ENCODE measurements around the gene GOLGA6D.
"Not testable (repeated sequence)": the region's sequence is repeated elsewhere in the genome, so short reads cannot be mapped to it uniquely, and the experiment has no call there.

Gene GOLGA6D

GRCh38 chr15:75258620-75259343 is 23.9 kb upstream of the GOLGA6D start:
- H3K4me3 Mint-ChIP-seq, H3K4me1 Mint-ChIP-seq, H3K27ac Mint-ChIP-seq, H3K36me3 Mint-ChIP-seq, H3K9me3 Mint-ChIP-seq, H3K27me3 Mint-ChIP-seq: not testable (repeated sequence)

GRCh38 chr15:75259873-75260272 is 22.8 kb upstream of the GOLGA6D start:
- not testable (repeated sequence) for H3K36me3 Mint-ChIP-seq, H3K9me3 Mint-ChIP-seq, H3K27me3 Mint-ChIP-seq

GRCh38 chr15:75273751-75274359 is 8.8 kb upstream of the GOLGA6D start:
- H3K27me3 Mint-ChIP-seq, H3K9me3 Mint-ChIP-seq, H3K36me3 Mint-ChIP-seq, H3K4me3 Mint-ChIP-seq, H3K4me1 Mint-ChIP-seq, H3K27ac Mint-ChIP-seq: not testable (repeated sequence)

More at GRCh38 chr15:75259873-75260272, 22.8 kb upstream of the GOLGA6D start:
- not testable (repeated sequence) for H3K4me1 Mint-ChIP-seq, H3K27ac Mint-ChIP-seq, H3K4me3 Mint-ChIP-seq

- not testable (repeated sequence) for H3K9me3 Mint-ChIP-seq, H3K4me1 Mint-ChIP-seq, H3K27ac Mint-ChIP-seq, H3K36me3 Mint-ChIP-seq, H3K4me3 Mint-ChIP-seq, H3K27me3 Mint-ChIP-seq
These were observed 8.0 kb upstream of the GOLGA6D start for GRCh38 chr15:75274509-75275107.

GRCh38 chr15:75275617-75276016 is 7.0 kb upstream of the GOLGA6D start:
- not testable (repeated sequence) for H3K4me3 Mint-ChIP-seq, H3K9me3 Mint-ChIP-seq, H3K36me3 Mint-ChIP-seq, H3K4me1 Mint-ChIP-seq, H3K27ac Mint-ChIP-seq, H3K27me3 Mint-ChIP-seq

- H3K4me3 Mint-ChIP-seq, H3K4me1 Mint-ChIP-seq, H3K36me3 Mint-ChIP-seq, H3K27ac Mint-ChIP-seq, H3K9me3 Mint-ChIP-seq, H3K27me3 Mint-ChIP-seq: not testable (repeated sequence)
These were observed 4.1 kb upstream of the GOLGA6D start for GRCh38 chr15:75278497-75278896.

- H3K4me1 Mint-ChIP-seq, H3K27me3 Mint-ChIP-seq, H3K27ac Mint-ChIP-seq, H3K9me3 Mint-ChIP-seq, H3K4me3 Mint-ChIP-seq, H3K36me3 Mint-ChIP-seq: not testable (repeated sequence)
These were observed 1.5 kb downstream of the GOLGA6D start for GRCh38 chr15:75284152-75284551.

- H3K36me3 Mint-ChIP-seq, H3K4me3 Mint-ChIP-seq, H3K27ac Mint-ChIP-seq, H3K27me3 Mint-ChIP-seq, H3K9me3 Mint-ChIP-seq, H3K4me1 Mint-ChIP-seq: not testable (repeated sequence)
These were observed 11.0 kb downstream of the GOLGA6D start for GRCh38 chr15:75293660-75294059.

GRCh38 chr15:75298541-75299310 is 16.1 kb downstream of the GOLGA6D start:
- not testable (repeated sequence) for H3K4me3 Mint-ChIP-seq, H3K4me1 Mint-ChIP-seq, H3K36me3 Mint-ChIP-seq, H3K27me3 Mint-ChIP-seq, H3K9me3 Mint-ChIP-seq, H3K27ac Mint-ChIP-seq

- not testable (repeated sequence) for H3K36me3 Mint-ChIP-seq, H3K27ac Mint-ChIP-seq, H3K27me3 Mint-ChIP-seq, H3K4me3 Mint-ChIP-seq, H3K9me3 Mint-ChIP-seq, H3K4me1 Mint-ChIP-seq
These were observed 16.7 kb downstream of the GOLGA6D start for GRCh38 chr15:75299311-75299688.

GRCh38 chr15:75300026-75300425 is 17.4 kb downstream of the GOLGA6D start:
- not testable (repeated sequence) for H3K27ac Mint-ChIP-seq, H3K9me3 Mint-ChIP-seq, H3K27me3 Mint-ChIP-seq, H3K36me3 Mint-ChIP-seq, H3K4me1 Mint-ChIP-seq, H3K4me3 Mint-ChIP-seq

GRCh38 chr15:75302318-75302717 is 19.7 kb downstream of the GOLGA6D start:
- H3K9me3 Mint-ChIP-seq, result no peaks in the 10 kb centered on the region
- H3K27ac Mint-ChIP-seq, result no peak overlapping the region
- H3K27me3 Mint-ChIP-seq, result peaks cover 6% of the 10 kb centered on the region
- no peaks in the 10 kb centered on the region for H3K4me1 Mint-ChIP-seq
- H3K4me3 Mint-ChIP-seq, result no peak overlapping the region
- H3K36me3 Mint-ChIP-seq, result no peaks in the 10 kb centered on the region

- not testable (repeated sequence) for H3K27me3 Mint-ChIP-seq, H3K36me3 Mint-ChIP-seq, H3K27ac Mint-ChIP-seq, H3K9me3 Mint-ChIP-seq, H3K4me3 Mint-ChIP-seq, H3K4me1 Mint-ChIP-seq
These were observed 20.1 kb downstream of the GOLGA6D start for GRCh38 chr15:75302753-75303152.

GRCh38 chr15:75306188-75306587 is 23.6 kb downstream of the GOLGA6D start:
- peaks cover 13% of the 10 kb centered on the region for H3K27me3 Mint-ChIP-seq

GRCh38 chr15:75307778-75308390 is 25.2 kb downstream of the GOLGA6D start:
- Mint-ChIP-seq H3K27me3 (peaks cover 13% of the 10 kb centered on the region), H3K27ac (no peak overlapping the region), H3K36me3 (no peaks in the 10 kb centered on the region), H3K4me3 (no peak overlapping the region), H3K9me3 (no peaks in the 10 kb centered on the region), H3K4me1 (no peaks in the 10 kb centered on the region)

More at GRCh38 chr15:75306188-75306587, 23.6 kb downstream of the GOLGA6D start:
- H3K9me3 Mint-ChIP-seq, result no peaks in the 10 kb centered on the region
- H3K27ac Mint-ChIP-seq, result no peak overlapping the region
- H3K4me3 Mint-ChIP-seq, result no peak overlapping the region
- no peaks in the 10 kb centered on the region for H3K36me3 Mint-ChIP-seq
- no peaks in the 10 kb centered on the region for H3K4me1 Mint-ChIP-seq

GRCh38 chr15:75309711-75310110 is 27.1 kb downstream of the GOLGA6D start:
- Mint-ChIP-seq H3K36me3 (no peaks in the 10 kb centered on the region), H3K27me3 (peaks cover 13% of the 10 kb centered on the region), H3K9me3 (no peaks in the 10 kb centered on the region), H3K4me3 (no peak overlapping the region), H3K27ac (no peak overlapping the region), H3K4me1 (no peaks in the 10 kb centered on the region)
